COLO668 (cell line): Measurements from ENCODE around the gene NCAPD2.

Experiments
- DNase-seq: peaks from one replicate; lab custom pipeline; 2025; ENCODE audit not compliant: unreplicated experiment; lab: John Stamatoyannopoulos, UW

NCAPD2 gene

GRCh38 chr12:6569786-6570185 lies 75.9 kb downstream of the NCAPD2 start:
- DNase-seq = no peak

DNA sequence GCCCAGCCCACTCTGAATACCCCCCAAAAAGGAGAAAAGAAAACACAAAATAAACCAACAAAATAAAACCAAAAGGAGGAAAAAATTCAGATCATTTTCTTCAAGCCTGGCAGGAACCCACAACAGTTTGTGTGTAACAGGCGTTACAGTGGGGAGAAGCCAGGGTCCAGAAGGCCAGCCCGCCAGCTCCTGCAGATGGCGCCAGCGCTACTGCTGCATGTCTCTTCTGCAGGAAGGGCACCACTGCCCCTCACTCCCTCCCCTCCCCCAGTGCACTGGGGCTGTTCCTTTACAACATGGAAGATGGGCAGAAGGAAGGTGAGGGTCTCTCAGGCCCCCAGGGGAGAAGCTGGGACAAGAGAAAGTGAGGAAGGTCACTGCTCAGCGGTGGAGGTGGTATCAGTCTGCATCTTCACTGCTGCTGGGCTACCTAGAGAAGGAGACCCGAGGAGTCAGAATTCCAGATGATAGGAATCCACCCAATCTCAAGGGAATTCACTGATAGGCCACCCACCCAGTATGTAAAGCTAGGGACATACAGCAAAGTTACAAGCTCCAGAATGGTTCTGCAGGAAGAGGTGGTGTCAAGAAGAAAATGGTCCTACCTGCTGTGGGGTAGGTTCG lies 76.5 kb downstream of the NCAPD2 start:
- peak; percentile 46 for DNase-seq

- no peak for DNase-seq
These were observed 79.1 kb downstream of the NCAPD2 start for GRCh38 chr12:6573001-6573400.

DNA sequence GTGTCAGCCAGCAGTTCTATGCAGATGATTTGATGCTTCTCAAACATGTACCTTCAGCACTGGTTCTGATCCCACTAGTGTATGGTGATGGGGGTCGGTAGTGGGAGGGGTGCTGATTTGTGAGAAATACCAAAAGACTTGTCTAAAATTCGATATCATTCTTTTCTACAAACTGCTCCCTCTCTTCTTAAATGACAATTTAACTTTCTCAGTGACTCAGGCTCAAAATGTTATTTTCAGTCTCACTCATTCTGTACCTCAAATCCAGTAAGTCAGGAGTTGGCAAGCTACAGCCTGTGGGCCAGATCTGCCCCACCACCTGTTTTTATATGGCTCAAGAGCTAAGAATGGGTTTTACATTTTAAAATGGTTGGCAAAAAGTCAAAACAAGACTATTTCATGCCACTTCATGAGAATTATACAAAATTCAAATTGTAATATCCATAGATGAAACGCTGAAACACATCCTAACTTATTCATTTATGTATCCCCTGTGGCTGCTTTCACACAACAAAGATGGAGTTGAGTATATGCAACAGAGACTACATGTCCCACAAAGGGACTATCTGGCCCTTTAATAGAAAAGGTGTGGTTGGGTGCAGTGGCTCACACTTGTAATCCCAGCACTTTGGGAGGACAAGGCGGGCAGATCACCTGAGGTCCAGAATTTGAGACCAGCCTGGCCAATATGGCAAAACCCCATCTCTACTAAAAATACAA lies 80.8 kb downstream of the NCAPD2 start:
- DNase-seq = no peak

GRCh38 chr12:6575648-6576047 lies 81.7 kb downstream of the NCAPD2 start:
- no peak for DNase-seq
